GM12878 (cell line): ENCODE data around the gene MRPL18. TPM values are rescaled to one million over a fixed set of nuclear protein-coding genes. Genes with fewer than 3 reads are reported as not detected.
"Not testable (repeated sequence)": the region's sequence is repeated elsewhere in the genome, so short reads cannot be mapped to it uniquely, and the experiment has no call there.

Experiments
- ATAC-seq: fragments of 200-7000 bp; cut with Tn5 transposase; 3 replicates; pipeline ENCODE4 v1.9.1; 2020; ENCODE audit warnings: mild to moderate bottlenecking, moderate library complexity
- BruUV-seq: library from RNA; stranded (reverse); fragments of 400-500 nt; replicated peaks from 2 replicates; lab custom pipeline; 2021; lab: Mats Ljungman, UMichigan
- CTCF ChIA-PET: fragments of 300-600 bp; sonication (Branson Sonifier 250); formaldehyde crosslinking; extraction: SDS; loops from one replicate; lab custom pipeline; 2021; ENCODE audit warnings: inconsistent platforms; lab: Yijun Ruan, JAX
- POLR2A ChIA-PET: fragments of 350-600 bp; formaldehyde crosslinking; extraction: SDS; loops from one replicate; lab custom pipeline; 2021; ENCODE audit warnings: inconsistent platforms; lab: Charles Lee
- RAD21 ChIA-PET: fragments of 300-600 bp; sonication (Branson Sonifier 250); formaldehyde crosslinking; loops from one replicate; lab custom pipeline; 2023; ENCODE audit warnings: antibody characterized with exemption; ENCODE audit not compliant: unreplicated experiment; lab: Charles Lee
- SMC1A ChIA-PET: fragments of 300-600 bp; sonication (Branson Sonifier 250); formaldehyde crosslinking; loops from one replicate; lab custom pipeline; 2023; ENCODE audit not compliant: unreplicated experiment, uncharacterized antibody; lab: Charles Lee
- DNase-seq: peaks from one replicate; pipeline ENCODE4 v3.0.0-alpha.2; 2011; ENCODE audit warnings: low read depth, low spot score
- FAIRE-seq: peaks from 3 replicates; lab custom pipeline; 2011; peaks lifted over from hg19 to GRCh38; lab: Jason Lieb, UNC
- H2AFZ ChIP-seq: 2 replicates; pipeline ENCODE4 v1.6.0; 2011; ENCODE audit warnings: low read depth, low read length, control low read depth; ENCODE audit not compliant: control insufficient read depth
- H3K27ac ChIP-seq: 2 replicates; pipeline ENCODE4 v1.5.1; 2011; ENCODE audit warnings: control low read depth; ENCODE audit not compliant: control insufficient read depth, insufficient read depth
- H3K27me3 ChIP-seq, 2 experiments: replicated peaks in 1 of 2; 2 replicates each; pipeline versions ENCODE4 v1.6.0 to v1.6.1; 2011; ENCODE audit warnings: low read length in 1 of 2; ENCODE audit not compliant: control insufficient read depth in 2 of 2, insufficient read depth in 2 of 2
- H3K36me3 ChIP-seq, 2 experiments: 2 replicates each; pipeline ENCODE4 v1.5.1; 2011; ENCODE audit warnings: low read length in 1 of 2; ENCODE audit not compliant: control insufficient read depth in 2 of 2, insufficient read depth in 2 of 2
- H3K4me1 ChIP-seq: 2 replicates; pipeline ENCODE4 v1.6.1; 2011; ENCODE audit warnings: mild to moderate bottlenecking, low read length, moderate library complexity, mixed read lengths; ENCODE audit not compliant: control insufficient read depth, insufficient read depth
- H3K4me2 ChIP-seq: 2 replicates; pipeline ENCODE4 v1.6.0; 2011; ENCODE audit warnings: control low read depth; ENCODE audit not compliant: control insufficient read depth, insufficient read depth
- H3K4me3 ChIP-seq: fragments of 200-600 bp; sonication (generic); 2 replicates; pipeline ENCODE4 v1.5.1; 2016
- H3K79me2 ChIP-seq: 2 replicates; pipeline ENCODE4 v1.6.0; 2011; ENCODE audit warnings: low read length; ENCODE audit not compliant: control insufficient read depth, insufficient read depth
- H3K9ac ChIP-seq: 2 replicates; pipeline ENCODE4 v1.8.0; 2011; ENCODE audit warnings: low read length, control low read depth, mixed read lengths; ENCODE audit not compliant: control insufficient read depth, insufficient read depth
- H3K9me3 ChIP-seq: replicated peaks from 3 replicates; pipeline ENCODE4 v1.5.1; 2011; ENCODE audit warnings: mild to moderate bottlenecking, low read length; ENCODE audit not compliant: control insufficient read depth, insufficient read depth
- H4K20me1 ChIP-seq: 2 replicates; pipeline ENCODE4 v1.6.0; 2011; ENCODE audit not compliant: control insufficient read depth, insufficient read depth
- ASH2L ChIP-seq: fragments of 300-600, 200-600 bp; sonication (generic); IDR thresholded peaks from 2 replicates; pipeline ENCODE4 v1.6.1; 2017; ENCODE audit warnings: low read depth, mild to moderate bottlenecking, borderline replicate concordance
- JUNB ChIP-seq: IDR thresholded peaks from 2 replicates; pipeline ENCODE4 v1.6.1; 2016; ENCODE audit warnings: antibody characterized with exemption, mild to moderate bottlenecking
- NR2C1 ChIP-seq: fragments of 450-650 bp; IDR thresholded peaks from 2 replicates; pipeline ENCODE4 v1.6.1; 2017; ENCODE audit warnings: antibody characterized with exemption, mild to moderate bottlenecking, moderate library complexity
- RB1 ChIP-seq: fragments of 450-650 bp; formaldehyde crosslinking; IDR thresholded peaks from 2 replicates; pipeline ENCODE4 v1.6.1; 2017; ENCODE audit warnings: mild to moderate bottlenecking, borderline replicate concordance
- WGBS: methylation state at CpG from one replicate; pipeline ENCODE4 v1.1.6; 2016; ENCODE audit warnings: low lambda C conversion rate; ENCODE audit not compliant: insufficient replicate concordance, insufficient coverage; ENCODE audit errors: missing lambda C conversion rate; 5-methylcytosine and 5-hydroxymethylcytosine counted together
- in situ Hi-C: fragments of 300-500 bp; cut with MboI; formaldehyde crosslinking; loops from 9 replicates; pipeline ENCODE4 v1.14.3; 2018; ENCODE audit warnings: mixed read lengths
- intact Hi-C: fragments of 100-400 bp; cut with micrococcal nuclease; formaldehyde crosslinking; loops from one replicate; pipeline ENCODE4 v1.14.2; 2022; ENCODE audit not compliant: unreplicated experiment
- polyA plus RNA-seq, 11 experiments: library from polyadenylated mRNA; depleted of rRNA in 4 of 11; unstranded in 6 of 11; stranded (reverse) in 5 of 11; fragments of >200 nt; fragmentation: Nextera tagmentation in 4 of 11; fragmentation: Illumina TruSeq in 1 of 11; extraction: Ambion mirVana in 4 of 11; extraction: Trizol in 1 of 11; gene quantifications; 1 replicate in 1 of 11; 2 replicates in 10 of 11; pipeline versions ENCODE4 v1.2.1 to v1.2.3, GENCODE V29; 2011 to 2016; ENCODE audit warnings: inconsistent platforms in 2 of 11, missing spikeins in 2 of 11, low read depth in 1 of 11
- total RNA-seq, 4 experiments: library from RNA; depleted of rRNA in 3 of 4; stranded (reverse); fragments of >200 nt in 3 of 4; fragmentation: Illumina TruSeq in 1 of 4; extraction: Trizol in 1 of 4; gene quantifications; 2 replicates each; pipeline versions ENCODE4 v1.2.1 to v1.2.3, GENCODE V29; 2013 to 2021
- TF ChIP-seq, protein P1 (sequence below): IDR thresholded peaks from 2 replicates; pipeline ENCODE4 v1.6.1; 2011; ENCODE audit warnings: low read depth, mild to moderate bottlenecking, low read length, moderate library complexity, borderline replicate concordance; ENCODE audit errors: extremely low read depth
- TF ChIP-seq, protein P2 (sequence below): IDR thresholded peaks from 2 replicates; pipeline ENCODE4 v1.6.1; 2011; ENCODE audit warnings: mild to moderate bottlenecking, low read depth, low read length, moderate library complexity; ENCODE audit not compliant: insufficient replicate concordance

Gene MRPL18
- total and polyA plus RNA-seq, 10 of the 15 experiments (the other 5 are each of a cell fraction or from before 2014, with no cell fraction given): 68.5 to 203 (median 116) TPM

DNA sequence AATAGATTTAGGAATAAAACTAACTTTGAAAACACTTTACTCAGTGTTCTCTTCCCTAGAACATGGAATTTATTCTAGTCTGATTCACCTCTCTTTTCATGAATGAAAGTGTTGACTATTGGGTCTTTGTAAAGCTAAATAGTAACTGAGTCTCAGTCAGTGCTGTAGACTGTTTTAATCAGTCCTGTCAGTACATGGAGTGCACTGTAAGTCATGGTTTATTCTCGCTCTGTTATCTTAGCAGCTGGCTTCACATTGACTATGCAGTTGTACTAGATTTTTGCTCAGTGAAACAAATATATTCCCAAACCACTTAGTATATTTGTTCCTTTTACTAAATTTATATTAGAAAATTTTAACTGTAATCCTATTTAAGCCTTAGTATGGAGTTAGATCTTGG lies 43.5 kb upstream of the MRPL18 start:
- WGBS: 100% methylated on average over 1 of the region's 1 CpG
- Histone ChIP-seq H3K27me3 (no peaks in the 10 kb centered on the region), H2AFZ (no peak overlapping the region), H3K9ac (no peak overlapping the region), H3K4me3 (no peak overlapping the region), H3K4me2 (no peak overlapping the region), H3K79me2 (no peaks in the 10 kb centered on the region; the same call in 1 of the 2 replicates), H3K9me3 (no peaks in the 10 kb centered on the region), H3K36me3 (peaks cover 9 to 47% of the 10 kb centered on the region in 2 experiments), H3K4me1 (no peaks in the 10 kb centered on the region), H3K27ac (no peak overlapping the region), H4K20me1 (no peaks in the 10 kb centered on the region)
- BruUV-seq: no TSS peak
- ChIA-PET RAD21 (no interaction called here), CTCF (interaction anchor here (0.7 to 1.0 kb wide), 3 partner anchors 9 to 28 kb away, joined by 3 to 4 read pairs (median 3); no protein-coding TSS in a partner anchor), SMC1A (interaction anchor here (0.6 to 1.2 kb wide), 4 partner anchors 9 to 28 kb away, joined by 3 to 4 read pairs (median 3); no protein-coding TSS in a partner anchor), POLR2A (interaction anchor here (1.2 to 1.5 kb wide), 2 partner anchors 13 to 14 kb away, joined by 3 to 6 read pairs; partner anchors contain the start of gene ACAT2)
- intact Hi-C loops: no loop called here
- FAIRE-seq: no peak
- TF ChIP-seq, protein P1, sequence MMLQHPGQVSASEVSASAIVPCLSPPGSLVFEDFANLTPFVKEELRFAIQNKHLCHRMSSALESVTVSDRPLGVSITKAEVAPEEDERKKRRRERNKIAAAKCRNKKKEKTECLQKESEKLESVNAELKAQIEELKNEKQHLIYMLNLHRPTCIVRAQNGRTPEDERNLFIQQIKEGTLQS: no peak
- TF ChIP-seq, protein P2, sequence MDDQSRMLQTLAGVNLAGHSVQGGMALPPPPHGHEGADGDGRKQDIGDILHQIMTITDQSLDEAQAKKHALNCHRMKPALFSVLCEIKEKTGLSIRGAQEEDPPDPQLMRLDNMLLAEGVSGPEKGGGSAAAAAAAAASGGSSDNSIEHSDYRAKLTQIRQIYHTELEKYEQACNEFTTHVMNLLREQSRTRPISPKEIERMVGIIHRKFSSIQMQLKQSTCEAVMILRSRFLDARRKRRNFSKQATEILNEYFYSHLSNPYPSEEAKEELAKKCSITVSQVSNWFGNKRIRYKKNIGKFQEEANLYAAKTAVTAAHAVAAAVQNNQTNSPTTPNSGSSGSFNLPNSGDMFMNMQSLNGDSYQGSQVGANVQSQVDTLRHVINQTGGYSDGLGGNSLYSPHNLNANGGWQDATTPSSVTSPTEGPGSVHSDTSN: no peak
- TF ChIP-seq RB1 (no peak), ASH2L (no peak), NR2C1 (no peak), JUNB (no peak)
- ATAC-seq: no peak
- DNase-seq: no peak
- in situ Hi-C loops: no loop called here

DNA sequence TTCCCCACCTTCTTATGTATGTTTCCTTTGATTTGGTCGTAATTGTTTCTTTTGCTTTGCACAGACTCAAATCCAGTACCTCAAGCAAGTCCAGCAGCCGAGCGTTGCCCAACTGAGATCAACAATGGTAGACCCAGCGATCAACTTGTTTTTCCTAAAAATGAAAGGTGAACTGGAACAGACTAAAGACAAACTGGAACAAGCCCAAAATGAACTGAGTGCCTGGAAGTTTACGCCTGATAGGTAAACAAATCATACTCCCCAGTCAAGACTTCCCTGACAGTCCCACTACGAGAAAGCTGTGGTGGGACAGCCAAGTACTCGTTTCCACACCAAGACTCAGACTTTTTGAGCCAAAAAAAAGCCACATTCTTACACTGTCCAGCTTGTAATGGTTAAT lies 42.1 kb upstream of the MRPL18 start:
- H3K9me3 ChIP-seq, H3K4me3 ChIP-seq, intact Hi-C loops, FAIRE-seq, ATAC-seq, H3K27me3 ChIP-seq, H3K79me2 ChIP-seq, H4K20me1 ChIP-seq, H3K9ac ChIP-seq, H3K4me2 ChIP-seq, DNase-seq, CTCF ChIA-PET, H2AFZ ChIP-seq, H3K27ac ChIP-seq, in situ Hi-C loops, RAD21 ChIA-PET, H3K4me1 ChIP-seq: not testable (repeated sequence)
- TSS peak; percentile 1 for BruUV-seq
- POLR2A ChIA-PET: interaction anchor here (1.2 kb wide), 1 partner anchor 13 kb away, joined by 3 read pairs; the partner anchor contains the start of gene ACAT2
- H3K36me3 ChIP-seq: peaks cover 8 to 41% of the 10 kb centered on the region in 2 experiments
- WGBS: 80% methylated on average over 7 of the region's 7 CpGs
- SMC1A ChIA-PET: interaction anchor here (0.7 to 1.4 kb wide), 3 partner anchors 12 to 29 kb away, joined by 3 to 4 read pairs (median 3); no protein-coding TSS in a partner anchor
